KMS-11 (cell line): Measurements from ENCODE around the gene IMMT.

Experiments used
- H2AFZ ChIP-seq: fragments of 200-600 bp; sonication (generic); 2 replicates; pipeline ENCODE4 v1.6.1; 2016; ENCODE audit warnings: antibody characterized with exemption, mixed run types, low read depth
- H3K27ac ChIP-seq: fragments of 200-600 bp; sonication (generic); 2 replicates; pipeline ENCODE4 v1.6.1; 2016; ENCODE audit warnings: mild to moderate bottlenecking, mixed run types
- H3K27me3 ChIP-seq: fragments of 200-600 bp; sonication (generic); 2 replicates; pipeline ENCODE4 v1.6.1; 2017; ENCODE audit warnings: mild to moderate bottlenecking, low read depth, mixed run types, moderate library complexity; ENCODE audit not compliant: insufficient read depth
- H3K36me3 ChIP-seq: fragments of 200-600 bp; sonication (generic); 2 replicates; pipeline ENCODE4 v1.6.1; 2017; ENCODE audit warnings: mild to moderate bottlenecking, mixed run types; ENCODE audit not compliant: insufficient read depth
- H3K4me1 ChIP-seq: fragments of 200-600 bp; sonication (generic); 2 replicates; pipeline ENCODE4 v1.6.1; 2016; ENCODE audit warnings: mild to moderate bottlenecking, low read depth, mixed run types; ENCODE audit not compliant: poor library complexity, severe bottlenecking
- H3K4me2 ChIP-seq: fragments of 200-600 bp; sonication (generic); 2 replicates; pipeline ENCODE4 v1.7.0; 2016; ENCODE audit warnings: mild to moderate bottlenecking, mixed run types
- H3K4me3 ChIP-seq: fragments of 200-600 bp; sonication (generic); IDR thresholded peaks from 2 replicates; pipeline ENCODE4 v1.6.1; 2017; ENCODE audit warnings: low read depth, low read length, mixed read lengths; ENCODE audit not compliant: insufficient read depth
- H3K79me2 ChIP-seq: fragments of 200-600 bp; sonication (generic); 2 replicates; pipeline ENCODE4 v1.6.1; 2016; ENCODE audit warnings: low read depth, mixed run types; ENCODE audit not compliant: insufficient read depth
- H3K9ac ChIP-seq: fragments of 200-600 bp; sonication (generic); 2 replicates; pipeline ENCODE4 v1.6.1; 2016; ENCODE audit warnings: mild to moderate bottlenecking, mixed run types
- H4K20me1 ChIP-seq: fragments of 200-600 bp; sonication (generic); 2 replicates; pipeline ENCODE4 v1.6.1; 2016; ENCODE audit warnings: mild to moderate bottlenecking, mixed run types; ENCODE audit not compliant: insufficient read depth
- TF ChIP-seq, protein P1 (sequence below): fragments of 200-600 bp; sonication (generic); conservative IDR thresholded peaks from 2 replicates; pipeline ENCODE4 v1.6.1; 2017; ENCODE audit warnings: low read depth, mild to moderate bottlenecking, antibody characterized with exemption, low read length, moderate library complexity, mixed read lengths

Gene IMMT

DNA sequence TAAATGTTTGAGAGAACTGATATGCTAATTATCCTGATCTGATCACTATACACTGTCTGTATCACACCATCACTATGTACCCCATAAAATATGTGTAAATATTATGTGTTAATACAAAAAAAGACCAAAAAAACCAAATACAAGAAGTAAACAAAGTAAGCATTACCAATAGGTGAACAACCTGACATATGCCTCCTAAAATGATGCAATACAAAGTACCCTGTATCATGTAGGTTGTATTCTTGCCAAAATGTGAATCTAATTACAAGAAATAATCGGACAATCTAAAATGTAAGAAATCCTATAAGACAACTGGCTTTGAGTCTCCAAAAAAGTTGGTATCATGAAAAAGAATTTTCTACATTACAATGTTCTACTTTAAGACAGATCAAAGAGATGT, 97.3 kb downstream of the IMMT start:
- H3K27ac ChIP-seq = no peak overlapping the region
- H3K4me2 ChIP-seq = no peak overlapping the region
- H3K4me1 ChIP-seq = peaks cover 3% of the 10 kb centered on the region
- no peaks in the 10 kb centered on the region for H3K27me3 ChIP-seq
- TF ChIP-seq, protein P1, sequence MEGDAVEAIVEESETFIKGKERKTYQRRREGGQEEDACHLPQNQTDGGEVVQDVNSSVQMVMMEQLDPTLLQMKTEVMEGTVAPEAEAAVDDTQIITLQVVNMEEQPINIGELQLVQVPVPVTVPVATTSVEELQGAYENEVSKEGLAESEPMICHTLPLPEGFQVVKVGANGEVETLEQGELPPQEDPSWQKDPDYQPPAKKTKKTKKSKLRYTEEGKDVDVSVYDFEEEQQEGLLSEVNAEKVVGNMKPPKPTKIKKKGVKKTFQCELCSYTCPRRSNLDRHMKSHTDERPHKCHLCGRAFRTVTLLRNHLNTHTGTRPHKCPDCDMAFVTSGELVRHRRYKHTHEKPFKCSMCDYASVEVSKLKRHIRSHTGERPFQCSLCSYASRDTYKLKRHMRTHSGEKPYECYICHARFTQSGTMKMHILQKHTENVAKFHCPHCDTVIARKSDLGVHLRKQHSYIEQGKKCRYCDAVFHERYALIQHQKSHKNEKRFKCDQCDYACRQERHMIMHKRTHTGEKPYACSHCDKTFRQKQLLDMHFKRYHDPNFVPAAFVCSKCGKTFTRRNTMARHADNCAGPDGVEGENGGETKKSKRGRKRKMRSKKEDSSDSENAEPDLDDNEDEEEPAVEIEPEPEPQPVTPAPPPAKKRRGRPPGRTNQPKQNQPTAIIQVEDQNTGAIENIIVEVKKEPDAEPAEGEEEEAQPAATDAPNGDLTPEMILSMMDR = no peak
- H3K9ac ChIP-seq = no peak overlapping the region
- no peak overlapping the region for H2AFZ ChIP-seq
- 0 out of 2 replicates have a peak, but pooled peaks cover 9% of the 10 kb centered on the region for H4K20me1 ChIP-seq
- peaks cover 51% of the 10 kb centered on the region; the same call in 1 of the 2 replicates for H3K36me3 ChIP-seq
- peaks cover 63% of the 10 kb centered on the region for H3K79me2 ChIP-seq
- H3K4me3 ChIP-seq = no peak overlapping the region

DNA sequence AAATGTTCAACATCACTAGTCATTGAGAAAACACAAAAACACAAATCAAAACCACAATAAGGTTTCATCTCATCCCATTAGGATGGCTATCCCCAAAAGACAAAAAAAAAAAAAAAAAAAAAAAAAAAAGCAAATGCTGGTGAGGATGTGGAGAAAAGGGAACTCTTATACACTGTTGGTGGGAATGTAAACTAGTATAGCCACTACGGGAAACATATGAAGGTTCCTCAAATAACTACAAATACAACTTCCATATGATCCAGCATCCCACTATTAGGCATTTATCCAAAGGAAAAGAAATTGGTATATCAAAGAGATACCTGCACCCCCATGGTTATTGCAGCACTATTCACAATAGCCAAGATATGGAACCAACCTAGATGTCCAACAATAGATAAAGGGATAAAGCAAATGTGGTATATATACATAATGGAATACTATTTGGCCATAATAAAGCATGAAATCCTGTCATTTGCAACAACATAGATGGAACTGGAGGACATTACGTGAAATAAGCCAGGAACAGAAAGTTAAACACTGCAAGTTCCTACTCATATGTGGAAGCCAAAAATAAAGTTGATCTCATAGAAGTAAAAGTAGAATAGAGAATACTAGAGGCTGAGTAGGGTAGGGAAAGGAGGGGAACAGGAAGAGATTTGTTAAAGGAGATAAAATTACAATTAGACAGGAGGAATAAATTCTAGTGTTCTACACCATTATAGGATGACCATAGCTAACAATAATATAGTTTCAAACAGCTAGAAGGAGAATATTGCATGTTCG, 98.0 kb downstream of the IMMT start:
- Histone ChIP-seq H3K4me3 (no peak overlapping the region), H3K4me1 (no peaks in the 10 kb centered on the region), H3K27ac (no peak overlapping the region), H3K27me3 (no peaks in the 10 kb centered on the region), H3K36me3 (peaks cover 46% of the 10 kb centered on the region; the same call in 1 of the 2 replicates), H3K4me2 (no peak overlapping the region), H3K79me2 (peaks cover 61% of the 10 kb centered on the region), H4K20me1 (0 out of 2 replicates have a peak, but pooled peaks cover 9% of the 10 kb centered on the region), H3K9ac (no peak overlapping the region), H2AFZ (no peak overlapping the region)
- TF ChIP-seq, protein P1 = no peak

DNA sequence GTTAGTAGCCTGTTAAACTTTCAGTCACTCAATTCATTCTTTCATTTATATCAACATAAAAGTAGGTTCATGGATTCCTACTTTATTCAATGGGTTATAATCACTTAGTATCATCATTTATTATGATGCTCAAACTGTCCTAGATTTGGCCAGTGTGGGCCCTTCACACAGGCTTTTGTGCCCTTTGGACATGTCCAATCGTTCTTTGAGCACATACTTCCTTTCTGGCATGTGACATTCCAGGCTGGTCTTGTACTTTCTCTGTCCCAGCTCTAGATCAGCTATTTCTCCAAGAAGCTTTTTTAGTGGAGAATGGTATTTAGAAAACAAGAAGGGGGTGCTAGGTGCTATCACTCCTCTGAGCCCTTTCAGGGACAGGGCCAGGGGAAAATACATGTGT, 101.0 kb downstream of the IMMT start:
- H3K9ac ChIP-seq = no peak overlapping the region
- H3K27me3 ChIP-seq = no peaks in the 10 kb centered on the region
- TF ChIP-seq, protein P1 = no peak
- peaks cover 36% of the 10 kb centered on the region; the same call in 1 of the 2 replicates for H3K36me3 ChIP-seq
- H4K20me1 ChIP-seq = 0 out of 2 replicates have a peak, but pooled peaks cover 9% of the 10 kb centered on the region
- H3K4me3 ChIP-seq = no peak overlapping the region
- H3K79me2 ChIP-seq = peaks cover 37% of the 10 kb centered on the region; the same call in 1 of the 2 replicates
- no peak overlapping the region for H3K27ac ChIP-seq
- H3K4me1 ChIP-seq = no peaks in the 10 kb centered on the region
- H2AFZ ChIP-seq = no peak overlapping the region
- H3K4me2 ChIP-seq = no peak overlapping the region
